CD4-positive, alpha-beta T cell treated with Interleukin-6 at 100 ng/mL for 8 hours (primary cell): Measurements from ENCODE around the gene ZNF598.
"Not testable (repeated sequence)": the region's sequence is repeated elsewhere in the genome, so short reads cannot be mapped to it uniquely, and the experiment has no call there.

ENCODE experiments used
- DNase-seq: peaks from one replicate; pipeline ENCODE4 v3.0.0-alpha.2; 2020; ENCODE audit warnings: mixed read lengths, low spot score

Gene ZNF598

DNA sequence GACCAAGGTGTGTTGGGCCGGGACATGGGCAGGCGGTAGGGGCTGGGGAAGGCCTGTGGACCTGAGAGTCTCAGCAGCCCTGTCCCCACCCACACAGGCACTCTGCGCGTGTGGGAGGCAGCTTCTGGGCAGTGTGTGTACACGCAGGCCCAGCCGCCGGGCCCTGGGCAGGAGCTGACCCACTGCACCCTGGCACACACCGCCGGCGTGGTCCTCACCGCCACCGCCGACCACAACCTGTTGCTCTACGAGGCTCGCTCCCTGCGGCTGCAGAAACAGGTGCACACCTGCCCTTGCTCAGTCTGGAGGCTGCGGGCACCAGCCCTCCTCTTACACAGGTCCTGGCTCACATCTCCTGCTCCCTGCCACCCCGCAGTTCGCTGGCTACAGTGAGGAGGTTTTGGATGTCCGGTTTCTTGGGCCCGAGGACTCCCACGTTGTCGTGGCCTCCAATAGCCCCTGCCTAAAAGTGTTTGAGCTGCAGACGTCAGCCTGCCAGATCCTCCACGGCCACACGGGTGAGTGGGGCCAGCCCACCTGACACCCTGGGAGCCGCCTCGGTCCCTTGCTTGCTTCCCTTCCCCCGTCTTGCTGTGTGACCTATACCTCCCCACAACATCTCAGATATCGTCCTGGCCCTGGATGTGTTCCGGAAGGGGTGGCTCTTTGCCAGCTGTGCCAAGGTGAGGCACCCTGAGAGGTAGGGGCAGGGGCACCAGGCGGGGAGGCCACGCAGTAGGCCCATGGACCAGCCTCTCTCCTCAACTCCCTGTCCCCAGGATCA lies 34.0 kb downstream of the ZNF598 start:
- no peak for DNase-seq

DNA sequence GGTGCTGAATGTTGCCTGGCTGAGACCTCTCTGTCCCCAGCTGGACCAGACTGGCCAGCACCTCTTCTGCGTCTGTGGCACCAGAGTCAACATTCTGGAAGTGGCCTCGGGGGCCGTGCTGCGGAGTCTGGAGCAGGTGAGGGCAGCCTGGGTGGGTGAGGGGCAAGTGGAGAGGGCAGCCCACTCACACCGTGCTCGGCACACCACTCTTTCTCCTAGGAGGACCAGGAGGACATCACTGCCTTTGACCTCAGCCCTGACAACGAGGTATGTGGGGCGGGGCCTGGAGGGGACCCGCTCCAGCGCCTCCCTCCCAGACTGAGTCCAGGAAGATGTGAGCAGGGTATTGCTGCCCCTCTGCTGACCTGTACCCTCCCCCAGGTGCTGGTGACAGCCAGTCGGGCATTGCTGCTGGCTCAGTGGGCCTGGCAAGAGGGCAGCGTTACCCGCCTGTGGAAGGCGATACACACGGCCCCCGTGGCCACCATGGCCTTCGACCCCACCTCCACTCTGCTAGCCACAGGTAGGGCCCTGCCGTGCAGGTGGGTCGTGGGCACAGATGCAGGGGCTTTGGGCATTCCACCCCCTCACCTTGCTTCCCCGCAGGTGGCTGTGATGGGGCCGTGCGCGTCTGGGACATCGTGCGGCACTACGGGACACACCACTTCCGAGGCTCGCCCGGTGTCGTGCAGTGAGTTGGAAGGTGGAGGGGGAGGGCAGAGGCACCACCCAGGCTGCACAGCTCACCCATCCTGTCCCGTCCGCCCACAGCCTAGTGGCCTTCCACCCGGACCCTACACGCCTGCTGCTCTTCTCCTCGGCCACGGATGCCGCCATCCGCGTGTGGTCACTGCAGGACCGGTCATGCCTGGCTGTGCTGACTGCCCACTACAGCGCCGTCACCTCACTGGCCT lies 35.2 kb downstream of the ZNF598 start:
- DNase-seq, result no peak

- DNase-seq, result no peak
Observed at GRCh38 chr16:1973461-1974156, 36.0 kb downstream of the ZNF598 start.

DNA sequence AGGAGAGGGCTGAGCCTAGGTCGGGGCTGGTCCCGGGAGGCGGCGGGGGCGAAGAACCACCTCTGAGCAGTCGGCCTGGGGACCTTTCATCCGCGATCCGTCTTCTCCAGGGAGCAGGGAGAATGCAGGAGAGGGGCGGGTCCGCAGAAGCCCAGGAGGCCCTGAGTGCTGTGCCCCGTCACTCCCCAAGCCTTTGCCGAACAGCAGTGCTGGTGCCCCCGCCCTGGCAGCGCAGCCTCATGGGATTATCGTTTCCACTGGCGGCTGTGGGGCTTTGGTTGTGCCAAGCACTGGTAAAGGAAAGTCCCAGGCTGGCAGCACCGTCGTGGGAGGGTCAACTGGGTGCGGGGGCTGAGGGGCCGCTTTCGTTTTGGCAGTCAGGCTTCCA lies 37.1 kb downstream of the ZNF598 start:
- no peak for DNase-seq

DNA sequence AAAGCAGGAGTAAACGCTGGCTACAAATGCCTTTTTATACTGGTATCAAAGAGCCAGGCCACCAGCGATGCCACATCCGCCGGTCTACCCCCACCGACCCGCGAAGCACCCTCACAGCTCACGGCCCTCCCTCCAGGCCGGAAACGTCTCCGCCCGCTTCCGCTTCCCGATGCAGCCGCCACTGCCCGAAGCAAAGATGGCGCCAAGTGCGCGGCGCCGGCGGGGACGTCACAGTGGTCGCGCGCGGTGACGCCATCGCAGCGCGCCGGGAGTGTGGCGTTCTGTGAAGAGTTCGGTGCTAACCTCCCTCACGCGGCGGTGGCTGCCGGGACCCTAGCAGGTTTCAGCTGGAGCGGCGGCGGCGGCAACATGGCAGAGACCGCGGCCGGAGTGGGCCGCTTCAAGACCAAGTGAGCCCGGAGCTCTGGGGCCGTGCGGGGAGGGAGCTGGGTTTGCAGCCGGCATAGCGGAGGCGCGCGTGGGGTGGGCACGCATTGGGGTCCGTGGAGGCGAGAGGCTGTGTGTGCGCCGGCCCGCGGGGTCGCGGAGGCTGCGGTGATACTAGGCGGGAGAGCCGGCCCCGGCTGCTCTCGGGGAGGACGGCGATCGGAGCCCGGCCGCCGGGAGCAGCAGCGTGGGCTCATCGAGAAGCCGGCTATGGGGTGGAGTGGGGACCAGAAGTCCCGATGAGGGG lies 37.7 kb downstream of the ZNF598 start, which contains the start of gene TBL3:
Gene TBL3, plus strand, starts transcription at position 258 of the 694 bp plus-strand sequence. Its CDS starts 112 bp downstream, at position 370.
- peak; percentile 96 for DNase-seq

- DNase-seq, result no peak
Observed at GRCh38 chr16:1968146-1968953, 41.3 kb downstream of the ZNF598 start.

DNA sequence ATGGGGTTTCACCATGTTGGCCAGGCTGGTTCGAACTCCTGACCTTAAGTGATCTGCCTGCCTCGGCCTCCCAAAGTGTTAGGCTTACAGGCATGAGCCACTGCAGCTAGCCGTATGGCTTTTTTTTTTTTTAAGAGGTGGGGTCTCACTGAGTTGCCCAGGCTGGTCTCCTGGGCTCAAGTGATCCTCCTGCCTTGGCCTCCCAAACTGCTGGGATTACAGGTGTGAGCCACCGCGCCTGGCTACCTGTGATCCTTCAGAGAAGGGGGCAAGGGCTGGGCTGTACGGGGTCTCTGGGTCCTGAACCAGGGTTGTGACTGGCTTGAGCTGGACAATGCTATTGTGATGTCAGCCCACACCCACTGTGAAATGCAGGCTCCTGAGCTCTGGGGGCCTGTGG lies 43.2 kb downstream of the ZNF598 start, which contains the start of gene RNF151:
Gene RNF151, plus strand, starts transcription at position 397 of the 400 bp plus-strand sequence. CDS start 26 bp downstream, outside the sequence.
- no peak for DNase-seq

DNA sequence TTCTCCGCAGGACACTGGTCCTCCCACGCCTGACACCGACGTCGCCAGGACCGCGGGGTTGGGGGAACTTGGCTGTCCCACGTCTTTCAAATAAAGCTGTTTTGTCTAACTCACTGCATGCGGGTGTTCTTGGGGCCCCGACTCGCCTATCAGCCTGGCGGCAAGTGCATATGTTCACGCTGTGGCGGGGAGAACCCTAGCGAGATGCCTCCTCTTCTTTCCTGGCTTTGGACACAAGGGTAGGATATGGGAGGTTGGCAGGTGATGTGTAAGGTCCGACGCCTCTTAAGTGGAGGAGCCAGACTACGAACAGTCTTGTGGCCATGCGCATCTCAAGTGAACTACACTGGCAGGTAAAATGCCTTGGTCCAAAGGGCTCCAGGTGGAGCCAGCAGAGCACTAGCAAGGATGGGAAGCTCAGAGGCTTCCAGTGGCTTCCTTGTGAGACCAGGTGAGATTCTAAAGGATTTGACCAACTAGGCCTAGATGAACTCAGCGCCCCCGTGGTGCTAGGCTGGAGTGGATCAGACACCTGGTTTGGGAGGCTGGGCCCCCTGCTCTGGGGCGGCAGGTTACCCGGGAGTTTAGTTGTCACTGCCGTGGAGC lies 44.1 kb downstream of the ZNF598 start:
- DNase-seq, result no peak

DNA sequence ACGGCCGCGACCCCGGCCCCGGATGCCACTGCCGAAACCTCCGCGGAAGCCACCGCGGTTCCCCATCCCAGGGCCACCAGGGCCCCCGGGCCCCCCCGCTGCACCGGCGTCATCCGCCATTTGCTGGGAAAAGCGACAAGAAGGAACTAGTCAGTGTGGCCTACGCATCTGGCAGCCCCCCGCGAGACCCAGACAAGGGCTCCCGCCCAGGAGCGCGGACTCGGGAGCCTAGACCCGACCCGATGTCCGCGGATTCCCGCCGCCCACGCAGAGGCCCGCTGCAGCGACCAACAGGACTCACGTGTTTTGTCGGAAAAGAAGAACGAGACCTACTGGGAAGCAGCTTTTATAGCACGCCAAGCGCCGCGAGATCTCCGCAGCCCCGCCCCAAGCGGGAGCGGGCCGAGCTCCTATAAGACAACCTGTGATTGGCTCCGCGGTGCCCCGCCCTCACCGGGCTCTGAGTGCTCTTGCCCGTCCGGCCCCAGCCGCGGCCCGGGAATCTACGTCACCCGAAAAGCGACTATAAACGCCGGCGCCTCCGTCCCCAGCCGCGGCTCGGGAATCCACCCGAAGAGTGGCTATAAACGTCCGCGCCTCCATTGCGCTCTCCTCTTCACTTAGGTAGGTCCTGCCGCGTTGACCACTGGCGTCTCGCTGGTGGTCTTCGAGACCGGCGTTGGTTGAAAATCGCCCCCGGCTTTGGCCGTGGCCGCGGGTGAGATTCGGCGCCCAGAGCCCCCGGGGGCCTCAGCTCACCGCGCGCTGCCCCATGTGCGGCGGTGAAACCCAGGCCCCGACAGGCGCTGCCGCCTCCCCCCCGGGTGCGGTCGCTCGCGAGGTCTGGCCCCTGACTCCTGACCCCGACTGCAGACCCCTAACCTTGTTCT lies 44.9 kb downstream of the ZNF598 start, which contains the start of gene RPS2:
Gene RPS2, minus strand, starts transcription at position 321 of the 890 bp plus-strand sequence. Its CDS starts 201 bp downstream, at position 120.
- peak; percentile 97 for DNase-seq

GRCh38 chr16:1963806-1964505 lies 45.7 kb downstream of the ZNF598 start:
- no peak for DNase-seq

DNA sequence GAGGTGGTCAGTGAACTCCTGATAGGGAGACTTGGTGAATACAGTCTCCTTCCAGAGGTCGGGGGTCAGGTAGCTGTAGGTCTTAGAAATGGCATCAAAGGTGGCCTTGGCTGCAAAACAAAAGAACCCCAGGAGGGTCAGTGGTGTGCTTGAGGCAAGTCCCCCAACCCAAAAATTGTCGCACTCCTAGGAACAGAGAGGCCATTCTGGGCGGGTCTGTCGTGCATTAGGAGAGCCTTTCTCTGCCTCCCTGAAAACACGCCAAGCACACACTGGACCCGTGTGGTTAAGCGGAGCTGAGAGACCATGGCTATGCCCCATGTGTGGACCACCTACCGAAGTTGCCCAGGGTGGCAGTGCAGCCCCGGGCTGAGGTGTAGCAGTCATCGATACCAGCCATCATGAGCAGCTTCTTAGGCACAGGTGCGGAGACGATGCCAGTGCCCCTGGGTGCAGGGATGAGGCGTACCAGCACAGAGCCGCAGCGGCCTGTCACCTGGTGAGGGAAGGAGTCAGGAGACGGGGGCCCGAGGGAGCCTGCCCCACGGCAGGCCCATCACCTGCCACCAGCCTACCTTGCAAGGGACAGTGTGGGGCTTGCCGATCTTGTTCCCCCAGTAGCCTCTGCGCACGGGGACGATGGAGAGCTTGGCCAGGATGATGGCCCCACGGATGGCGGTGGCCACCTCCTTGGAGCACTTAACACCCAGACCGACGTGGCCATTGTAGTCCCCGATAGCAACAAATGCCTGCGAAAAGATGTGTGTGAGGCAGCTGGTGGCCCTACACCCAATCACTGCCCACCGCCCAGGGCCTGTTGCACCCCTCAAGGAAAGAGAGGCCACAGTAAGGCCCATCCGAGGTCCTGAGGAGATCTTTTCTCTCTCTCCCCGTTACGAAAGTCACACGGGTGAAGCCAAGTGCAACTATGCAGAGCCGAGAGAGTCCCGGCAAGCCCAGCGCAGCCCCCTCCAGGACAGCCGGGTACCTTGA lies 47.2 kb downstream of the ZNF598 start:
- not testable (repeated sequence) for DNase-seq

DNA sequence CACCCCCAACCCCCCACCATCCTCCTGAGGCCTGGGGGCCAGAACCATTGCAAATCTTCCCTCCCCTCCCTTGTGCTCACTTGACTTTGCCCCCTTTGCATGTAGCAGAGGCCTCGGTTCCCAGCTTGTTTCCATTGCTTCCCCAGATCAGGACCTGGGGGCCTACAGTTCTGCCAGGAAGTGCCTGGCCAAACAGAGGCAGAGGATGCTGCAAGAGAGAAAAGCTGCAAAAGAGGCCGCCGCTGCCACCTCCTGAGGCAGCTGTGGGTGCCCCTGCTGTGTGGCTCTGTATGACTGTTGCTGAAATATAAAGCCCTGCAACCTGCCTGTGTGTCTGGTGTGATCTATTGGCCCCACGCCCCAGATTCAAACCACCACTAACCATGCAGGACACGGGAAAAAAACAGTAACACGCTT lies 48.0 kb downstream of the ZNF598 start:
- no peak for DNase-seq

DNA sequence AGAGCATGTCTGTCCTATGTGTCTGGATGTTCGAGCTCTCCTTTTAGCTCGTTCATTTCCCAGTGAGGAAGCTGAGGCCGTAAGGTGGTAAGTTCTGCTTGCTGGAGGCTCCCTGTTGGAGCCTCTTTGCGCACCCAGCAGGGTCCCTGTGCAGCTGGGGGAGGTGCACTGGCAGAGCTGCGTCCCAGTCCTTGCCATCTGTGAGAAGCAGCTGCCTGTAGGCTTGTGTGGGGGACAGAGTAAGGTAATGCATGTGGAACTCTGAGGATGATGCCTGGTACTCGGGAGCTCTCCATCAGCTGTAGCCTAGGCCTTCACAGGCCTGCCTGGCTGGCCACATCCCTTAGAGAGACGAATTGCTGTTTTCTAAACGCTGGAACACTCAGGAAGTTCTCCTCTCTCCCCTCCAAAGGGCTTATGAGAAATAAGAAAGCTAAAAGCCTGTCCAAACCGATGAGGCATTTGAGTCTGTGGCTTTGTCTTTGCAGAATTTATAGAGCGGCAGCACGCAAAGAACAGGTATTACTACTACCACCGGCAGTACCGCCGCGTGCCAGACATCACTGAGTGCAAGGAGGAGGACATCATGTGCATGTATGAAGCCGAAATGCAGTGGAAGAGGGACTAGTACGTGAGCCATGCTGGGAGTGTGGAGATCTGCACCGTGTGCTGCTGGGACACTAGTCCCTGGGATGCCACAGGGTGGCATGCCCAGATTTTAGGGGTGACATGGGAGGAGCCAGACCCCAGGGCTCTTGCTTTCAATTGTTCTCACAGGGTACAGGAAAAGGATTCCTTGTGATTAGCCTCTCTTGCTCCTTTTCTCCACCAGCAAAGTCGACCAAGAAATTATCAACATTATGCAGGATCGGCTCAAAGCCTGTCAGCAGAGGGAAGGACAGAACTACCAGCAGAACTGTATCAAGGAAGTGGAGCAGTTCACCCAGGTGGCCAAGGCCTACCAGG lies 48.7 kb downstream of the ZNF598 start:
- DNase-seq, result no peak

- DNase-seq, result peak; percentile 87
Observed at GRCh38 chr16:1959269-1960039, 50.2 kb downstream of the ZNF598 start, which contains the start of gene NDUFB10. Gene NDUFB10 (plus strand): TSS chr16:1959538. CDS start chr16:1959625, 87 bp downstream.

- DNase-seq, result no peak
Observed at GRCh38 chr16:1958715-1959268, 50.8 kb downstream of the ZNF598 start.
